ENCODE data around the gene PTGS1. TPM values are rescaled to one million over a fixed set of nuclear protein-coding genes. Genes with fewer than 3 reads are reported as not detected.
A peak's percentile ranks its signal among the peaks of the same experiment; 100 is the strongest.

PTGS1 gene
- total RNA-seq, 1 donor from 2014 or later, result 2.2 TPM

- peak overlapping the region; percentile 14 for H3K27ac Mint-ChIP-seq
- no peak for DNase-seq (ENCODE audit: low spot score)
- H3K4me3 Mint-ChIP-seq, result peak overlapping the region; percentile 39
- Histone ChIP-seq H3K4me3 (no peak overlapping the region), H2AFZ (replicated peaks) (no peak overlapping the region), H3K4me1 (peaks cover 21% of the 10 kb centered on the region), H3K36me3 (no peaks in the 10 kb centered on the region), H3K4me2 (no peak overlapping the region), H3K9me3 (ENCODE audit: low read depth) (no peaks in the 10 kb centered on the region), H3F3A (ENCODE audit: low read depth) (peaks cover 6% of the 10 kb centered on the region), H3K27me3 (peaks cover 53% of the 10 kb centered on the region), H4K20me1 (ENCODE audit: low read depth) (no peaks in the 10 kb centered on the region), H3K27ac (no peak overlapping the region), H3K9ac (no peak overlapping the region), H3K79me2 (ENCODE audit: low read depth) (no peaks in the 10 kb centered on the region)
- H3K9me3 Mint-ChIP-seq, result peaks cover 7% of the 10 kb centered on the region
- no peak for TF ChIP-seq CTCF (IDR thresholded peaks at IDR 0.05)
- peaks cover 27% of the 10 kb centered on the region for H3K27me3 Mint-ChIP-seq (ENCODE audit: insufficient read depth, low read depth)
- peaks cover 32% of the 10 kb centered on the region for H3K4me1 Mint-ChIP-seq
- H3K36me3 Mint-ChIP-seq, result no peaks in the 10 kb centered on the region
These were observed 1.0 kb downstream of the PTGS1 start for GRCh38 chr9:122371846-122372245.

GRCh38 chr9:122372856-122373845 lies 2.3 kb downstream of the PTGS1 start:
- no peaks in the 10 kb centered on the region for H3K36me3 Mint-ChIP-seq

GRCh38 chr9:122374885-122375420 lies 4.1 kb downstream of the PTGS1 start:
- Histone ChIP-seq H3K36me3 (no peaks in the 10 kb centered on the region), H3K27me3 (peaks cover 45% of the 10 kb centered on the region), H3K27ac (no peak overlapping the region), H3K79me2 (ENCODE audit: low read depth) (no peaks in the 10 kb centered on the region), H3K4me1 (peaks cover 24% of the 10 kb centered on the region), H3K4me2 (peak overlapping the region; percentile 54), H3K9ac (no peak overlapping the region), H3F3A (ENCODE audit: low read depth) (peaks cover 6% of the 10 kb centered on the region), H3K4me3 (no peak overlapping the region), H2AFZ (replicated peaks) (peak overlapping the region; percentile 61), H3K9me3 (ENCODE audit: low read depth) (no peaks in the 10 kb centered on the region), H4K20me1 (ENCODE audit: low read depth) (no peaks in the 10 kb centered on the region)
- TF ChIP-seq EZH2phosphoT487 (IDR thresholded peaks at IDR 0.05) (no peak), CTCF (IDR thresholded peaks at IDR 0.05) (no peak), EZH2 (IDR thresholded peaks at IDR 0.05) (no peak)
- no peaks in the 10 kb centered on the region for H3K36me3 Mint-ChIP-seq
- H3K4me3 Mint-ChIP-seq, result peak overlapping the region; percentile 15
- peaks cover 22% of the 10 kb centered on the region for H3K27me3 Mint-ChIP-seq (ENCODE audit: insufficient read depth, low read depth)
- H3K9me3 Mint-ChIP-seq, result peaks cover 8% of the 10 kb centered on the region
- peak overlapping the region; percentile 82 for H3K27ac Mint-ChIP-seq
- H3K4me1 Mint-ChIP-seq, result peaks cover 36% of the 10 kb centered on the region
- DNase-seq (ENCODE audit: low spot score), result peak; percentile 51

More at GRCh38 chr9:122372856-122373845, 2.3 kb downstream of the PTGS1 start:
- Histone ChIP-seq H4K20me1 (ENCODE audit: low read depth) (no peaks in the 10 kb centered on the region), H3K4me3 (no peak overlapping the region), H3K9ac (no peak overlapping the region), H3K36me3 (no peaks in the 10 kb centered on the region), H3K9me3 (ENCODE audit: low read depth) (no peaks in the 10 kb centered on the region), H3K27me3 (peaks cover 53% of the 10 kb centered on the region), H3F3A (ENCODE audit: low read depth) (peaks cover 6% of the 10 kb centered on the region), H3K4me1 (peaks cover 24% of the 10 kb centered on the region), H3K79me2 (ENCODE audit: low read depth) (no peaks in the 10 kb centered on the region), H3K4me2 (no peak overlapping the region), H2AFZ (replicated peaks) (no peak overlapping the region), H3K27ac (no peak overlapping the region)
- Mint-ChIP-seq H3K27me3 (ENCODE audit: insufficient read depth, low read depth) (peaks cover 25% of the 10 kb centered on the region), H3K27ac (peak overlapping the region; percentile 22), H3K9me3 (peaks cover 7% of the 10 kb centered on the region), H3K4me3 (no peak overlapping the region), H3K4me1 (peaks cover 36% of the 10 kb centered on the region)
- DNase-seq (ENCODE audit: low spot score), result no peak
- TF ChIP-seq EZH2phosphoT487 (IDR thresholded peaks at IDR 0.05), result no peak
- TF ChIP-seq CTCF (IDR thresholded peaks at IDR 0.05), result no peak
- no peak for TF ChIP-seq EZH2 (IDR thresholded peaks at IDR 0.05)

Data from neural progenitor cell (in vitro differentiated cells).